ENCODE data around the gene MYD88. TPM values are rescaled to one million over a fixed set of nuclear protein-coding genes. Genes with fewer than 3 reads are reported as not detected.

MYD88 gene
- total RNA-seq, 1 donor from 2014 or later = 22.4 TPM

DNA sequence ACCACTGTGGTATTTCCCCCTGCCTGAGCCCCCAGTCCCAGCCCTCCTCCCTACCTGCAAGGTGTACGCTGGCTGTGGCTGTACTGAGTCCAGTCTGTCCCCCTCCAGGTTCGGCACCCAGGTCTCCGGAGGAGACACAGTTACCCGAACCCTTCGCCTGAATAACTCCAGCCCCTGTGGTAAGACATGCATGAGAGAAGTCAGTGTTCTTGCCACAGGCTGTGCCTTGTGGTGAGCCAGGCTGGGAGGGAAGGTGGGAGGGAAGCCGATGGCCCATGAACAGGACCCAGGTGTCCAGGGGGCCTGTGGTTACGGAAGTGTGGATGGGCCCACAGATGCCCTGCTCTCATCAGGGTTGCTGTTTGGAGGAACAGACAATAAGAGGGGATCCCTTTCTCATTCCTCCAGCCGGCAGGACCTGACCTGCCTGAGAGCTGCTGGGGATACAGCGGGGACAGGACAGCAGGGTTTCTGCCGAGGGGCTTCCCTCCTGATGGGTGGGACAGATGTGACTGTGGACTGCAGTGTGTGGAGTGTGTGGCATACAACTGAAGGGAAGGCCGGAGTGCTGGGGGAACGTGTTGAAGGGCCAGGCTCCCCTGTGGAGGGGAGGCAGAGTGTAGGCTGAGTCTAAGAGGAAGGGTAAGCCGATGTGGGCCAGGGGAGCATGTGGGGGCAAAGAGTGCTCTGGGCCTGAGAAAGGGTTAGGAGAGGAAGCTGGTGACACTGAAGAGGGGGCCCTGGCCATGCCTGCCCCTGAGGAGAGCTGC is 23.4 kb upstream of the MYD88 start:
- Mint-ChIP-seq H3K4me1 (ENCODE audit: low read depth) (no peaks in the 10 kb centered on the region), H3K27me3 (ENCODE audit: low read depth) (peaks cover 8% of the 10 kb centered on the region), H3K9me3 (ENCODE audit: low read depth) (no peaks in the 10 kb centered on the region), H3K27ac (ENCODE audit: unreplicated experiment) (no peak overlapping the region), H3K36me3 (ENCODE audit: low read depth) (peaks cover under 1% of the 10 kb centered on the region), H3K4me3 (ENCODE audit: unreplicated experiment) (no peak overlapping the region)
- DNase-seq (ENCODE audit: low spot score) = no peak
- no peak for TF ChIP-seq CTCF (IDR thresholded peaks at IDR 0.05)

- no peak for DNase-seq (ENCODE audit: low spot score)
- no peak overlapping the region for H3K4me3 Mint-ChIP-seq (ENCODE audit: unreplicated experiment)
- no peaks in the 10 kb centered on the region for H3K9me3 Mint-ChIP-seq (ENCODE audit: low read depth)
- H3K27me3 Mint-ChIP-seq (ENCODE audit: low read depth) = peaks cover 8% of the 10 kb centered on the region
- TF ChIP-seq CTCF (IDR thresholded peaks at IDR 0.05) = no peak
- peaks cover 1% of the 10 kb centered on the region for H3K36me3 Mint-ChIP-seq (ENCODE audit: low read depth)
- no peaks in the 10 kb centered on the region for H3K4me1 Mint-ChIP-seq (ENCODE audit: low read depth)
- H3K27ac Mint-ChIP-seq (ENCODE audit: unreplicated experiment) = no peak overlapping the region
These were observed 22.6 kb upstream of the MYD88 start for GRCh38 chr3:38115645-38116427.

DNA sequence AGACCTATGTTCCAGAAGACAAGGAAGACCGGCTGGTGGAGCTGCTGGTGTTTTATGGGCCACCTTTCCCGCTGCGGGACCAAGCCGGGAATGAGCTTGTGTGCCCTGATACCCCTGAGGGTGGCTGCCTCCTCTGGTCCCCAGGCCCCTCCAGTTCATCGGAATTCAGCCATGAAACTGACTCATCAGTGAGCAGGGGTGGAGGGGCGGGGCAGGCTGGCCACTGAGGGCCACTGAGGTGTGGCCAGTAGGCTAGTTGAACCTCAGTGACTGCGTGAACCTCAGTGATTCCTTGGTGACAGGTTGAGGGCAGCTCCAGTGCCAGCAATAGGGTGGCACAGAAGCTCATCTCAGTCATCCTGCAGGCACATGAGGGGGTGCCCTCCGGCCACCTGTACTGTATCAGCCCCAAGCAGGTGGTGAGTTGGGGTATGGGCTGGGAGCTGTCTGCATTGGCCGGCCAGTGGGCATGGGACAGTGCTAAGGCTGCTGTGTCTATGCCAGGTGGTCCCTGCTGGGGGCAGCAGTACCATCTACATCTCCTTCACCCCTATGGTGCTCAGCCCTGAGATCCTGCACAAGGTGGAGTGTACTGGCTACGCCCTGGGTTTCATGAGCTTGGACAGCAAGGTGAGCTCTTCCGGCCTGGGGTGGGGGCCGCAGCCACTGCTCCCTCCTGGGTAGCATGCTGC is 21.8 kb upstream of the MYD88 start:
- no peak overlapping the region for H3K27ac Mint-ChIP-seq (ENCODE audit: unreplicated experiment)
- H3K4me3 Mint-ChIP-seq (ENCODE audit: unreplicated experiment) = no peak overlapping the region
- no peak for DNase-seq (ENCODE audit: low spot score)
- no peaks in the 10 kb centered on the region for H3K9me3 Mint-ChIP-seq (ENCODE audit: low read depth)
- H3K36me3 Mint-ChIP-seq (ENCODE audit: low read depth) = peaks cover 1% of the 10 kb centered on the region
- no peak for TF ChIP-seq CTCF (IDR thresholded peaks at IDR 0.05)
- peaks cover 8% of the 10 kb centered on the region for H3K27me3 Mint-ChIP-seq (ENCODE audit: low read depth)
- no peaks in the 10 kb centered on the region for H3K4me1 Mint-ChIP-seq (ENCODE audit: low read depth)

DNA sequence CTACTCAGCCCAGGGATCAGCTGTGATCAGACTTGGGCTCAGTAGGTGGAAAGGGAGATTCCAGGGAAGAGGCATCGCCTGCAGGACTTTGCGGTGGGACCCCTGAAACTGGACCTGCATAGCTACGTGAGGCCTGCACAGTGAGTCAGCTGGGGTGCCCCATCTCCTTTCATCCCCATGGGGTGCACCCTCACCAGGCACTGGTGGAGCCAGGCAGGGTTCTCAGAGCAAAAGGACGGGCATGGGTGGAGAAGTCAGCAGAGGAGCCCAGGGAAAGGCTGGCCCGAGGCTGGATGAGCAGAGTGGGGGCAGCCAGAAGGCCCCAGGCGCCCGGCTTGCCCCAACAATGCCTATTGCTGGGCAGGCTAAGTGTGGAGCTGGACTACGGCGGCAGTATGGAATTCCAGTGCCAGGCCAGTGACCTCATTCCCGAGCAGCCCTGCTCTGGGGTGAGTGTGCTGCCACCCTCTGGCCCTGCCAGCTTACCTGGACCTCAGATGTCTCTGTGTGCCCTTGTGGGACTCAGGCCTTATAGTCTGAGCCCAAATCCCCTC is 21.2 kb upstream of the MYD88 start:
- H3K27me3 Mint-ChIP-seq (ENCODE audit: low read depth) = peaks cover 8% of the 10 kb centered on the region

More for the DNA sequence above, 21.2 kb upstream of the MYD88 start:
- Mint-ChIP-seq H3K4me1 (ENCODE audit: low read depth) (no peaks in the 10 kb centered on the region), H3K36me3 (ENCODE audit: low read depth) (peaks cover 4% of the 10 kb centered on the region), H3K4me3 (ENCODE audit: unreplicated experiment) (no peak overlapping the region), H3K27ac (ENCODE audit: unreplicated experiment) (no peak overlapping the region), H3K9me3 (ENCODE audit: low read depth) (no peaks in the 10 kb centered on the region)
- TF ChIP-seq CTCF (IDR thresholded peaks at IDR 0.05) = no peak
- no peak for DNase-seq (ENCODE audit: low spot score)

Data from chondrocyte (in vitro differentiated cells).